ENCODE data around the gene NRTN. TPM values are rescaled to one million over a fixed set of nuclear protein-coding genes. Genes with fewer than 3 reads are reported as not detected.

The NRTN gene
- total and polyA plus RNA-seq, 7 experiments from 2014 or later: 0.19 to 1.0 (median 0.66) TPM; not detected in 1

DNA sequence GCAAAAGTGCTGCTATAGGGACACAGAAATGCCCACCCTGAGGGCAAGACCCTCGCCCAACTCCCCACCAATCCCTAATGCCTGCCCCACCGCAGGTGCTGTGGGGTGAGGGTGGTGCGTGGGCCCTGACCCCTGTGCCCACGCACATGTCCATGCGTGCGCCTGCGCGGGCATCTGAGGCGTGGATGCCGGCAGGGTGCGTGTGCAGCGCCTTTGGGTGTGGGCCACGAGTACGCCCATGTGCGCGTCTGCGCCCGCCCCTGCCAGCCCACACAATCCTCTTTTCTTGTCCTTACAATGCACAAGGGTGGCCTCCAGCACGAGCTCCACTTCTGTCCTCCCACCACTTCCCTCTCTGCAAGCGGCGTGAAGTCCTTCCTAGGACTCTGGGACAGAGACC is 20.3 kb downstream of the NRTN start:
- no peaks in the 10 kb centered on the region for H3K36me3 Mint-ChIP-seq
- Histone ChIP-seq H3K4me1 (ENCODE audit: control insufficient read depth in 2 of 2, insufficient read depth in 2 of 2, low read length in 2 of 2) (peaks cover 10 to 17% of the 10 kb centered on the region in 2 donors), H3K27ac (ENCODE audit: low read depth, low read length) (no peak overlapping the region), H3K4me3 (ENCODE audit: low read length) (no peak overlapping the region), H3K36me3 (ENCODE audit: control insufficient read depth in 2 of 3, insufficient read depth in 3 of 3, low read length in 3 of 3) (no peaks in the 10 kb centered on the region), H3K9me3 (ENCODE audit: control insufficient read depth in 2 of 3, low read length in 3 of 3) (no peaks in the 10 kb centered on the region), H3K27me3 (ENCODE audit: control insufficient read depth in 2 of 2, insufficient read depth in 2 of 2, low read length in 2 of 2) (no peaks in the 10 kb centered on the region)
- peaks cover 0 to 4% (median 0%) of the 10 kb centered on the region in 5 donors for H3K27me3 Mint-ChIP-seq
- intact Hi-C loops (cut with micrococcal nuclease): loop anchor here in 1 of 2 donors (5.0 kb wide), 1 partner anchor 537 kb away; the partner anchor contains the start of gene CLPP
- ChIA-PET CTCF (interaction anchor here (3.8 kb wide), 1 partner anchor 21 kb away, joined by 20 read pairs; the partner anchor contains the start of gene NRTN), POLR2A (no interaction called here)
- ATAC-seq: no peak
- H3K4me3 Mint-ChIP-seq: no peak overlapping the region
- H3K4me1 Mint-ChIP-seq: peaks cover 5 to 19% (median 11%) of the 10 kb centered on the region in 7 donors
- peaks cover 0 to 2% (median 0%) of the 10 kb centered on the region in 11 donors for H3K9me3 Mint-ChIP-seq
- peak overlapping the region in 2 of 9 donors; percentile 30 to 76 for H3K27ac Mint-ChIP-seq
- DNase-seq: no peak

DNA sequence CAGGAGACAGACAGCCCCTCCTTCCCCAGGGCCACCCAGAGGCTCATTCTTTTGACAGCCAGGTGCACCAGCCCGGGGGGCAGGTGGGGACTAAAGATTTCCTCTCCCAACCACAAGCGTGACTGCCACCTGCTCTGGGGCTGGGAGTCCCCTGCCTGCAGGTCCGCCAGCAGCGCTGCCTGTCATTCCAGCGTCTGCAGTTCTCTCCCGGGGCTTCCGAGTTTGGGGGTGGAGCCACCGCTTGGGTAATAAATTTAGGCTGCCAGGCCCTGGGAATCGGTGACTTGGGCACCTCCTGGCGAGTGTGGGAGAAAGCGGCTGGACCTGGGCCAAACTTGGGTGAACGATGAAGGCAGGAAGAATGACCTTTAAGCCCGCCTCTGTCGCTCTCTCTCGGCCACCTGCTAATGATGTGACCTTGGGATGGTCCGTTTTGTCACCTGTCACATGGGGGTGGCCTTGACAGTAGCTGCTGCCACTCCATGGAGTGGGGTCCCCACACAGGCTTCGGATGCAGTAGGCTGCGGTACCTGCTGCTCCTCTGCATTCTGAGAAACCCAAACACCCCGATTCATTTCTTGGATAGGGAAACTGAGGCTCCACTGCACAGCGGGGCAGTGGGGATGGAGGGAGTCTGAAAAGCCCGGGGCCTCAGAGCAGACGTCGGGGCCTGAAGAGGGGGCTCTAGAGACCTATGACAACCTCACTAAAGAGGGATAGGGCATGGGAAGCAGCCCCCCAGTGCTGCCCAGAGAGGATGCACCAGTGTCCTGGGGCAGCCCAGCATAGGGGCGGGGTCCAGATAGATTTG is 21.9 kb downstream of the NRTN start:
- no peaks in the 10 kb centered on the region for H3K27me3 ChIP-seq (ENCODE audit: control insufficient read depth in 2 of 2, insufficient read depth in 2 of 2, low read length in 2 of 2)
- intact Hi-C loops (cut with micrococcal nuclease): loop anchor here in 1 of 2 donors (5.0 kb wide), 1 partner anchor 536 kb away; the partner anchor contains the start of gene CLPP
- no peak for ATAC-seq
- H3K36me3 ChIP-seq (ENCODE audit: control insufficient read depth in 2 of 3, insufficient read depth in 3 of 3, low read length in 3 of 3): no peaks in the 10 kb centered on the region
- Mint-ChIP-seq H3K36me3 (no peaks in the 10 kb centered on the region), H3K27ac (peak overlapping the region; percentile 76 to 97 (median 92)), H3K4me3 (peak overlapping the region; percentile 79 to 98 (median 90)), H3K4me1 (peaks cover 5 to 19% (median 10%) of the 10 kb centered on the region in 7 donors), H3K9me3 (peaks cover 0 to 1% (median 0%) of the 10 kb centered on the region in 11 donors), H3K27me3 (peaks cover 0 to 4% (median 0%) of the 10 kb centered on the region in 5 donors)
- peak in 5 of 9 donors; percentile 19 to 67 (median 23) for DNase-seq
- POLR2A ChIA-PET: interaction anchor here (1.1 to 3.5 kb wide), 7 partner anchors 16 to 373 kb away, joined by 3 to 43 read pairs (median 9); partner anchors contain the start of genes DUS3L, NDUFA11, NRTN and SAFB
- no peak overlapping the region for H3K4me3 ChIP-seq (ENCODE audit: low read length)
- peak overlapping the region; percentile 55 for H3K27ac ChIP-seq (ENCODE audit: low read depth, low read length)
- peaks cover 10 to 17% of the 10 kb centered on the region in 2 donors for H3K4me1 ChIP-seq (ENCODE audit: control insufficient read depth in 2 of 2, insufficient read depth in 2 of 2, low read length in 2 of 2)
- CTCF ChIA-PET: interaction anchor here (1.3 to 3.8 kb wide), 2 partner anchors 23 to 29 kb away, joined by 6 to 20 read pairs; partner anchors contain the start of gene NRTN
- H3K9me3 ChIP-seq (ENCODE audit: control insufficient read depth in 2 of 3, low read length in 3 of 3): no peaks in the 10 kb centered on the region

GRCh38 chr19:5827342-5827890 is 22.5 kb downstream of the NRTN start:
- no peak for ATAC-seq

GRCh38 chr19:5827891-5828660 is 23.2 kb downstream of the NRTN start:
- H3K27ac Mint-ChIP-seq: peak overlapping the region; percentile 94 to 100 (median 97)
- CTCF ChIA-PET: interaction anchor here (0.5 to 3.8 kb wide), 9 partner anchors 11 to 382 kb away, joined by 3 to 20 read pairs (median 4); partner anchors contain the start of genes FUT6 and NRTN
- H3K36me3 ChIP-seq (ENCODE audit: control insufficient read depth in 2 of 3, insufficient read depth in 3 of 3, low read length in 3 of 3): no peaks in the 10 kb centered on the region
- intact Hi-C loops (cut with micrococcal nuclease): loop anchor here (1.0 to 5.0 kb wide), 9 partner anchors 24 to 534 kb away; partner anchors contain the start of genes VMAC (in 2 of the 2), CATSPERD (in 1 of the 2), CLPP (in 1 of the 2) and DUS3L (in 1 of the 2)
- ATAC-seq: peak; percentile 90
- DNase-seq: peak; percentile 91 to 98 (median 94)
- H3K4me1 Mint-ChIP-seq: peaks cover 5 to 19% (median 10%) of the 10 kb centered on the region in 7 donors
- peaks cover 0 to 1% (median 0%) of the 10 kb centered on the region in 11 donors for H3K9me3 Mint-ChIP-seq
- POLR2A ChIA-PET: interaction anchor here (0.6 to 3.5 kb wide), 17 partner anchors 18 to 372 kb away, joined by 3 to 43 read pairs (median 3); partner anchors contain the start of genes CATSPERD, DUS3L, LONP1 and NDUFA11
- peaks cover 10 to 17% of the 10 kb centered on the region in 2 donors for H3K4me1 ChIP-seq (ENCODE audit: control insufficient read depth in 2 of 2, insufficient read depth in 2 of 2, low read length in 2 of 2)
- peak overlapping the region; percentile 80 for H3K27ac ChIP-seq (ENCODE audit: low read depth, low read length)
- peak overlapping the region; percentile 76 for H3K4me3 ChIP-seq (ENCODE audit: low read length)
- no peaks in the 10 kb centered on the region for H3K27me3 ChIP-seq (ENCODE audit: control insufficient read depth in 2 of 2, insufficient read depth in 2 of 2, low read length in 2 of 2)
- H3K36me3 Mint-ChIP-seq: no peaks in the 10 kb centered on the region
- H3K9me3 ChIP-seq (ENCODE audit: control insufficient read depth in 2 of 3, low read length in 3 of 3): no peaks in the 10 kb centered on the region
- peaks cover 0 to 6% (median 0%) of the 10 kb centered on the region in 5 donors for H3K27me3 Mint-ChIP-seq
- H3K4me3 Mint-ChIP-seq: peak overlapping the region; percentile 91 to 100 (median 97)

More at GRCh38 chr19:5827342-5827890, 22.5 kb downstream of the NRTN start:
- Mint-ChIP-seq H3K9me3 (peaks cover 0 to 1% (median 0%) of the 10 kb centered on the region in 11 donors), H3K27ac (peak overlapping the region; percentile 76 to 97 (median 92)), H3K4me1 (peaks cover 5 to 19% (median 10%) of the 10 kb centered on the region in 7 donors), H3K4me3 (peak overlapping the region; percentile 79 to 98 (median 90)), H3K27me3 (peaks cover 0 to 6% (median 0%) of the 10 kb centered on the region in 5 donors), H3K36me3 (no peaks in the 10 kb centered on the region)
- no peak for DNase-seq
- Histone ChIP-seq H3K4me3 (ENCODE audit: low read length) (peak overlapping the region; percentile 29), H3K36me3 (ENCODE audit: control insufficient read depth in 2 of 3, insufficient read depth in 3 of 3, low read length in 3 of 3) (no peaks in the 10 kb centered on the region), H3K27ac (ENCODE audit: low read depth, low read length) (peak overlapping the region; percentile 80), H3K4me1 (ENCODE audit: control insufficient read depth in 2 of 2, insufficient read depth in 2 of 2, low read length in 2 of 2) (peaks cover 10 to 17% of the 10 kb centered on the region in 2 donors), H3K27me3 (ENCODE audit: control insufficient read depth in 2 of 2, insufficient read depth in 2 of 2, low read length in 2 of 2) (no peaks in the 10 kb centered on the region), H3K9me3 (ENCODE audit: control insufficient read depth in 2 of 3, low read length in 3 of 3) (no peaks in the 10 kb centered on the region)
- POLR2A ChIA-PET: interaction anchor here (0.6 to 3.5 kb wide), 14 partner anchors 17 to 373 kb away, joined by 3 to 43 read pairs (median 4); partner anchors contain the start of genes CATSPERD, DUS3L, LONP1 and NDUFA11
- CTCF ChIA-PET: interaction anchor here (0.5 to 3.8 kb wide), 6 partner anchors 23 to 382 kb away, joined by 3 to 20 read pairs (median 6); partner anchors contain the start of gene NRTN
- intact Hi-C loops (cut with micrococcal nuclease): loop anchor here in 1 of 2 donors (5.0 kb wide), 1 partner anchor 535 kb away; the partner anchor contains the start of gene CLPP

- ATAC-seq: no peak
- H3K36me3 ChIP-seq (ENCODE audit: control insufficient read depth in 2 of 3, insufficient read depth in 3 of 3, low read length in 3 of 3): no peaks in the 10 kb centered on the region
- Mint-ChIP-seq H3K4me3 (peak overlapping the region; percentile 91 to 100 (median 97)), H3K27me3 (peaks cover 0 to 9% (median 0%) of the 10 kb centered on the region in 5 donors), H3K27ac (peak overlapping the region; percentile 94 to 100 (median 97)), H3K9me3 (peaks cover 0 to 1% (median 0%) of the 10 kb centered on the region in 11 donors), H3K4me1 (peaks cover 5 to 19% (median 10%) of the 10 kb centered on the region in 7 donors), H3K36me3 (no peaks in the 10 kb centered on the region)
- peaks cover 10 to 17% of the 10 kb centered on the region in 2 donors for H3K4me1 ChIP-seq (ENCODE audit: control insufficient read depth in 2 of 2, insufficient read depth in 2 of 2, low read length in 2 of 2)
- no peaks in the 10 kb centered on the region for H3K9me3 ChIP-seq (ENCODE audit: control insufficient read depth in 2 of 3, low read length in 3 of 3)
- peak overlapping the region; percentile 76 for H3K4me3 ChIP-seq (ENCODE audit: low read length)
- POLR2A ChIA-PET: interaction anchor here (0.7 to 3.5 kb wide), 11 partner anchors 20 to 371 kb away, joined by 3 to 43 read pairs (median 4); partner anchors contain the start of genes CATSPERD, DUS3L, LONP1 and NDUFA11
- H3K27ac ChIP-seq (ENCODE audit: low read depth, low read length): peak overlapping the region; percentile 80
- intact Hi-C loops (cut with micrococcal nuclease): loop anchor here (1.0 to 5.0 kb wide), 9 partner anchors 25 to 533 kb away; partner anchors contain the start of genes VMAC (in 2 of the 2), CATSPERD (in 1 of the 2), CLPP (in 1 of the 2) and DUS3L (in 1 of the 2)
- no peaks in the 10 kb centered on the region for H3K27me3 ChIP-seq (ENCODE audit: control insufficient read depth in 2 of 2, insufficient read depth in 2 of 2, low read length in 2 of 2)
- peak in 5 of 9 donors; percentile 6 to 44 (median 15) for DNase-seq
- CTCF ChIA-PET: interaction anchor here (0.7 to 3.8 kb wide), 6 partner anchors 10 to 194 kb away, joined by 3 to 20 read pairs (median 4); partner anchors contain the start of genes FUT6 and NRTN
These were observed 24.0 kb downstream of the NRTN start for GRCh38 chr19:5828661-5829566.
